ENCODE results near the gene JADE2. TPM values are rescaled to one million over a fixed set of nuclear protein-coding genes. Genes with fewer than 3 reads are reported as not detected.

JADE2 gene
- total and polyA plus RNA-seq, 2 of the 8 experiments (the other 6 are each of a cell fraction or from before 2014, with no cell fraction given) = 19.2 to 55.8 TPM

- Histone ChIP-seq H2BK120ac (replicated peaks; ENCODE audit: low read depth, low read length) (peak overlapping the region; percentile 73), H4K20me1 (replicated peaks in 1 of 2; ENCODE audit: control insufficient read depth in 1 of 2, insufficient read depth in 2 of 2, low read length in 2 of 2) (no peaks in the 10 kb centered on the region), H2BK15ac (ENCODE audit: low read length) (peak overlapping the region; percentile 83; the same call in 1 of the 2 replicates), H3K27ac (ENCODE audit: low read depth, low read length) (peak overlapping the region; percentile 77), H3K79me1 (ENCODE audit: low read depth, low read length) (no peaks in the 10 kb centered on the region; the same call in 1 of the 2 replicates), H4K8ac (ENCODE audit: extremely low read depth, insufficient read depth, low read length) (peak overlapping the region; percentile 87; the same call in 1 of the 2 replicates), H2BK20ac (ENCODE audit: low read length) (peak overlapping the region; percentile 99), H3K27me3 (replicated peaks in 1 of 4; ENCODE audit: control insufficient read depth in 3 of 4, extremely low read depth in 1 of 4, insufficient read depth in 3 of 4, low read length in 3 of 4) (no peaks in the 10 kb centered on the region), H3K4me3 (ENCODE audit: extremely low read depth in 1 of 4, insufficient read depth in 2 of 4, low read depth in 3 of 4, low read length in 4 of 4) (peak overlapping the region in 2 of 4 experiments; percentile 20 to 32; a peak in 3 of 8 replicates), H3K79me2 (ENCODE audit: control insufficient read depth in 1 of 2, insufficient read depth in 2 of 2, low read length in 2 of 2) (no peaks in the 10 kb centered on the region), H3K23ac (ENCODE audit: insufficient read length) (no peak overlapping the region), H3K4me2 (ENCODE audit: insufficient read depth in 1 of 2, low read depth in 2 of 2, low read length in 2 of 2) (peak overlapping the region; percentile 52 to 72), H3K56ac (replicated peaks; ENCODE audit: insufficient read length, low read depth, low read length) (no peak overlapping the region), H4K91ac (replicated peaks; ENCODE audit: insufficient read length, low read length) (peak overlapping the region; percentile 37), H3K18ac (ENCODE audit: extremely low read depth, low read length) (peak overlapping the region; percentile 100), H3K9ac (replicated peaks in 1 of 4; ENCODE audit: extremely low read depth in 1 of 4, low read depth in 3 of 4, low read length in 3 of 4) (peak overlapping the region in 3 of 4 experiments; percentile 52 to 58 (median 52); a peak in 6 of 7 replicates), H3K4me1 (replicated peaks in 1 of 4; ENCODE audit: control insufficient read depth in 3 of 4, insufficient read depth in 4 of 4, low read length in 3 of 4) (peaks cover 16 to 23% (median 19%) of the 10 kb centered on the region in 4 experiments), H2AFZ (ENCODE audit: low read length) (no peak overlapping the region), H3K9me3 (ENCODE audit: insufficient read depth in 2 of 2, low read depth in 1 of 2, low read length in 1 of 2) (no peaks in the 10 kb centered on the region), H3K36me3 (ENCODE audit: control insufficient read depth in 2 of 4, insufficient read depth in 4 of 4, low read length in 3 of 4) (no peaks in the 10 kb centered on the region), H3K14ac (ENCODE audit: insufficient read length) (no peak overlapping the region), H4K5ac (ENCODE audit: insufficient read length, low read depth, low read length) (peak overlapping the region; percentile 87), H3K23me2 (ENCODE audit: low read depth, low read length) (no peaks in the 10 kb centered on the region; the same call in 1 of the 2 replicates), H3K4ac (replicated peaks; ENCODE audit: insufficient read length, low read depth, low read length) (peak overlapping the region; percentile 79), H2AK5ac (ENCODE audit: low read depth, low read length) (peak overlapping the region; percentile 100), H2BK12ac (ENCODE audit: low read depth, low read length) (peak overlapping the region; percentile 100), H2BK5ac (ENCODE audit: low read depth, low read length) (peak overlapping the region; percentile 94)
- FAIRE-seq = no peak
- CTCF ChIA-PET (ENCODE audit: partially characterized antibody) = interaction anchor here (0.6 to 5.7 kb wide), 29 partner anchors 8 to 321 kb away, joined by 3 to 63 read pairs (median 4); partner anchors contain the start of genes CDKN2AIPNL and UBE2B
- WGBS, 2 experiments (ENCODE audit: extremely low coverage in 1 of 2, insufficient coverage in 1 of 2, insufficient read length in 1 of 2, insufficient replicate concordance in 2 of 2, low coverage in 1 of 2, low lambda C conversion rate in 2 of 2, missing lambda C conversion rate in 1 of 2) = 51% methylated on average over 7 of the region's 7 CpGs; no CpG with 5 or more reads in 1 of the 2 experiments
- DNase-seq (ENCODE audit: low read depth in 1 of 2, low spot score in 2 of 2) = peak in 1 of 2 experiments; percentile 73
- POLR2A ChIA-PET (ENCODE audit: partially characterized antibody) = interaction anchor here (0.6 to 6.4 kb wide), 37 partner anchors 9 to 286 kb away, joined by 3 to 131 read pairs (median 5); partner anchors contain the start of genes CDKL3, CDKN2AIPNL, JADE2 and PPP2CA
- TF ChIP-seq CHD2 (IDR thresholded peaks at IDR 0.05; ENCODE audit: low read length) (no peak), KDM5A (IDR thresholded peaks at IDR 0.05; ENCODE audit: low read length) (no peak), RBBP5 (IDR thresholded peaks at IDR 0.05; ENCODE audit: borderline replicate concordance, low read depth, low read length) (peak; percentile 91; the same call in 1 of the 2 replicates), TCF12 (IDR thresholded peaks at IDR 0.05; ENCODE audit: low read depth, low read length) (no peak), MAFK (IDR thresholded peaks at IDR 0.05; ENCODE audit: low read depth, low read length) (no peak), NANOG (IDR thresholded peaks at IDR 0.05; ENCODE audit: insufficient read depth, low read depth, low read length, poor library complexity, severe bottlenecking) (peak; percentile 49), ASH2L (IDR thresholded peaks at IDR 0.05; ENCODE audit: low read length) (peak; percentile 96), CTCF (IDR thresholded peaks at IDR 0.05; ENCODE audit: control extremely low read depth in 1 of 3, insufficient read depth in 1 of 3, low read depth in 1 of 3, low read length in 3 of 3) (peak; percentile 49 to 56 (median 54))
These were observed 13.4 kb upstream of the JADE2 start for GRCh38 chr5:134511796-134512660.

Measured in H1 (cell line).